Left renal pelvis (tissue), 4 donors: ENCODE data around the gene SSC4D. TPM values are rescaled to one million over a fixed set of nuclear protein-coding genes. Genes with fewer than 3 reads are reported as not detected.

ENCODE experiments used
- DNase-seq, 4 donors: peaks; one replicate each; pipeline ENCODE4 v3.0.0-alpha.2; 2013; ENCODE audit warnings: low read depth in 4 of 4, low spot score in 3 of 4
- polyA plus RNA-seq, 4 donors: library from polyadenylated mRNA; unstranded; fragments of 120-200 nt; gene quantifications; one replicate each; pipeline ENCODE4 v1.2.1, GENCODE V29; 2013; ENCODE audit not compliant: insufficient read length in 4 of 4

SSC4D gene
- polyA plus RNA-seq, 4 donors, result 2.6 to 6.3 (median 3.8) TPM

DNA sequence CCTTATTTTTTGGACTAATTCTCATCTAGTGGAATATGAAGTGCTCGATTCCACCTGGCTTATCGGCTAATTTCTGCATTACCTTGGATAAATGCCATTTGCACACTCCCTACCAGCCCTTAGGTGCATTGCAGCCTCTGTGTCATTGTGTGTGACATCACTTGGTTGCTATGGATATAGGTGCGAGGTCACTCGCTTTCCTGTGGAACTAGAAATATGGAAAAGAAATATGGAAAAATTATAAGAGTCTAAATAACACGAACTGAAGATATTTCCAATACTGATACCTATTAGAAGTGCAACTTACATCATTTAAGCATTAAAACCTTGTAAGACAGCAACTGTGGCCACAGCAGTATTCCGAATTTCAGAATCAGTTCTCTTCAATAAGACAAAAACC is 52.7 kb downstream of the SSC4D start:
- DNase-seq, result no peak

DNA sequence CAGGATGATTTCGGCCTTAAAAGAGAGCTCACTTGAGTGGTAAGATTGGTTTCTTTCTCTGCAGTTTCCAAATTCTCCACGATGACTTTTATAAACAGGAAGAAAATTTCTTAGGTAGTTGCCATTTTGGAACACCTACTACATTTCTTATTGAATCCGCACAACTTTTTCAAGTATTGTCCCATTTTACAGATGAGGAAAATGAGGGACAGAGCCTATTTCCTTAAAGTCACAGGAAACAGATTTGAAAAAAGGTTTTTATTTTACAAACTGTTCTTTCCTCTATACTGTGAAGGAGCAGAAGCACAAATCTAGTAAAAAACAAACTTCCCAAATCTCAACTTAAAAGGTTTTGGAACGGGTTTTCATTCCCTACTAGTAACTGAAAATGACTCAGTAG is 53.4 kb downstream of the SSC4D start:
- no peak for DNase-seq

DNA sequence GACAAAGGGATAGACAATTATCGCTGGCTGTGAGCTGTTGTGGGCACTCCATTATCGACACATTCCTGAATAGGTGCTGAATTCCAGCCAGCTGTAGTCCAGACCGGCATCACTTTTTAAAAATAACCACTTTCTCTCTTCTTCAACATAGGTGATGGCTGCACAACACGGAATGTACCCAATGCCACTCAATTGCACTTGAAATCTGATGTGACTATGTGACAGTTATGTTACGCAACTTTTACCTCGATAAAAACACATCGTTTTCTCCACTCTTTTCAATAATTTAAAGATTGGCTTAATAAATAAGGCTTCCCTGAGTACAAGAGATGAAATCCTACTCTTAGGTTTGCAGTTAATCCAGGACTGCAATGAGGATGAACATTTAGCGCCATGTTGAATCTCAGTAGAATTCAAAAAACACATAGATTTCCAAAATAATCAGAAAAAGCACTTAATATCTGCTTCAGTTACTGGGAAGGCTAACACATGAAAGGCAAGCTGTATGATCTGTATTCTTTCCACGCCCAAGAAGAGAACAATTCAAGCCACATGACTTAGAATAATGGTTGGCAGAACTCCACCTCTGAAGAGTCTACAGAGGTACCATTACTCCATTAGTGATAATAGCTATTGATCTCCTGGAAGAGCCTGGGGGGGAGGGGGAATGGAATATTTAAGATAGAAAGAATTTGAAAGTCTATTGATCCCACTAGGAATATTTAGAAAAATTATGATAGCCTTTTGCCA is 54.3 kb downstream of the SSC4D start:
- no peak for DNase-seq

DNA sequence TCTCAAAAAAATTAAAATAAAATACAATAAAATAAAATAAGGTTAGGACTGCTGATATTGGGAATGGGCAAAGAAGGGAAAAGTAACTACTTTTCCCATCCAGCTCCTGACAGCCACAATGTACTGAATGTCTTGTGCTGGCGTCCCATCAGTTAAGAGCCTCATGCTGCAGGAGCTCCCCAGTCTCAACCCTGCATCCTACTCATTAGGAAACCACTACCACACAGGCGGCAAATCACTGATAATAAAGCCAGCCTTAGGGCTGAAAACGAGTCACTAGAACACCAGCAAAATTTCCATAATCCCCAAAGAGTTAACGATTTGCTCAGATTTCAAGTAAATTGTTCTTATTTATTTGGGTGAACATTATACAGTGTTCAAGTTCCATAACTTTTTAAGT is 55.0 kb downstream of the SSC4D start:
- DNase-seq, result no peak

DNA sequence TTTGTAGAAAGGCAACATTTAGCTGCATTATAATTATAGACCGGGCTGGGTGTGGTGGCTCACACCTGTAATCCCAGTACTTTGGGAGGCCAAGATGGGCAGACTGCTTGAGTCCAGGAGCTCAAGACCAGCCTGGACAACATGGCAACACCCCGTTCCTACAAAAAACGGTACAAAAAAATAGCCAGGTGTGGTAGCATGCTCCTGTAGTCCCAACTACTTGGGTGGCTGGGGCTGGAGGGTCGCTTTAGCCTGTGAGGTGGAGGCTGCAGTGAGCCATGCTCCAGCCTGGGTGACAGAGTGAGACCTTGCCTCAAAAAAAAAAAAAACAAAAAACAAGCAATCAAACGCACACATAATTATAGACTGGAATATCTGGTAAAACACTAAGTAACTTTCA is 55.8 kb downstream of the SSC4D start:
- no peak for DNase-seq

DNA sequence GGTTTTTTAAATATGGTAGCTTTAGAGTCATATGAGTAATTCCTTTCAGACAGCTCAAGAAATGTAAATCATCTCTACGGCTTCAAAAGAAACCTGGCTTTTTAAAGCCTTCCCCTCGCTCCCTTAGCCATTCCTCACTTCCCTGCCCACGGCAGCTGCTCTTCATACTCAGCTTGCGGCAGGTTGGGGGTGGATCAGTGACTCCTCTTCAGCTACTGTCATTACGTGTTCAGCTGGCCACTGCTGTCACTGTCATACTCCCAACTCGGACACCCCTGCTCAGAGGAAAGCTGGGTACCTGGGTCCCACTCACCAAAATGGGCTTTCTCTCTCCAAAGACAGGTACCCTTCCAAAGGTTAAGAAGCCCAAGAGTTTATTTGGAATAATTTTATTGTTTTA is 57.3 kb downstream of the SSC4D start:
- no peak for DNase-seq

DNA sequence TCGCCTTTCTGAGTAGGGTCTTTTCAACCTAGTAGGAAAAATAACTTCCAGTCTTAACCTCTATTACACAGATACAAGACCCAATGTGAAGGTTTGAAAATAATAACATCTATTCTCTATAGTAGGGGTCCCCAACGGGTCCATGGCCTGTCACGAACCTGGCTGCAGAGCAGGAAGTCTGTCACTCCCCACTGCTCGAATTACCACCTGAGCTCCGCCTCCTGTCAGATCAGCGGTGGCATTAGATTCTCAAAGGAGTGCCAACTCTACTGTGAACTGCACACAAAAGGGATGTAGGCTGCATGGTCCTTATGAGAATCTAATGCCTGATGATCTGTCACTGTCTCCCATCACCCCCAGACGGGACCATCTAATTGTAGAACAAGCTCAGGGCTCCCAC is 58.1 kb downstream of the SSC4D start:
- no peak for DNase-seq

DNA sequence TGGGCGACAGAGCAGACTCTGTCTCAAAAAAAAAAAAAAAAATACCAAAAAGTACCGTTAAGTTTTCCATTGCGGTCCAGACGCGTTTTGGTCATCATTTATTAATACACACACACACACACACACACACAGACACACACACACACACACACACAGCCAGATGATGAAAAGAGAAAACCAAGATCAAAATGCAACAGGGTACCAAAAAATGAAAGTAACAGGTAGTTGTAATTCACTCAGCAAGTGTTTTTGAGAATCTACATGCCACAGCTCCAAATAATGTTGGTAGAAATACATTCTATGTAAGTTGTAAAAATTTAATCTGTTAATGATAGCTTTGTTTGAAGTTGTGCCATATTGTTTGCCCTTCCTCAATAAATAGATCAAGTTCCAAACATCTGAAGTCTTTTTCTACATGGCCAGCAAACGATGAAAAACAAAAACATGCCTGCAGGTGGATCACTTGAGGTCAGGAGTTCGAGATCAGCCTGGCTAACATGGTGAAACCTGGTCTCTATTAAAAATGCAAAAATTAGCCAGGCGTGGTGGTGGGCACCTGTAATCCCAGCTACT is 60.1 kb downstream of the SSC4D start:
- no peak for DNase-seq

DNA sequence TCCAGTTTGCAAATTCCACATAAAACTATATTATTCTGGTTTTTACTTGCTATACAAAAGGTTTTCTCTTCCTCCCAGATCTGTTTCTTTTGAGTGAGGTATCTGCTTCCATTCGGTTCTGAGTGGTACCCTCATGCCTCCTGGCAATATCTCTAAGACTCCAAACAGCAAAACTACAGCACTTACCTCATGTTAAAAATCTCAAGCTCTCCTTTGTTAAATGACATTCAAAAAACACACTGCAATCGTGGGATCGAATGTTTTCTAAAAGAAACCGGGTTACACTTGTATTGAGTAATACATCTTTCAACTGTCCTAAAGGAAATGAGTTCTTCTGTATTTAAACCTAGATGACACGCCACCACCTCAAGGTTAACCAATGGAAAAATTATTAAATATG is 61.8 kb downstream of the SSC4D start:
- no peak for DNase-seq

DNA sequence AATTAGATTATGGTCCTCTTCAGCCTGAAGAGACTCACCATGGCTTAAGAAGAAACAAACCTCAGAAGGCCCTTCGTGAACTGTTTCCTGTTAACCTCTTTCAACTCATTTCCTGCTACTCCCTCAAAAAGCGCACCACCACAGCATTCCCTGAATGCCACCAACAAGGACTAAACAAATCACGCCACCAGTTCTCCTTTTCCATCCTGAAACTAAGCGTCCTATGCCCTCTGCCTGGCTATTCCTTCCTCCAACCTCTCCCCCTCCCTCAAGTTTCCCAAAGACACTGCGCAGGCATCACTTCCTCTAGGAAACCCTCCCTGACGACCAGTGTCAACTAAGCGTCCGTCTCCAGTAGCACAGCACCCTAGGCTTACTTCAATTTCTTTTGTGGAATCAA is 62.7 kb downstream of the SSC4D start:
- DNase-seq, result no peak

DNA sequence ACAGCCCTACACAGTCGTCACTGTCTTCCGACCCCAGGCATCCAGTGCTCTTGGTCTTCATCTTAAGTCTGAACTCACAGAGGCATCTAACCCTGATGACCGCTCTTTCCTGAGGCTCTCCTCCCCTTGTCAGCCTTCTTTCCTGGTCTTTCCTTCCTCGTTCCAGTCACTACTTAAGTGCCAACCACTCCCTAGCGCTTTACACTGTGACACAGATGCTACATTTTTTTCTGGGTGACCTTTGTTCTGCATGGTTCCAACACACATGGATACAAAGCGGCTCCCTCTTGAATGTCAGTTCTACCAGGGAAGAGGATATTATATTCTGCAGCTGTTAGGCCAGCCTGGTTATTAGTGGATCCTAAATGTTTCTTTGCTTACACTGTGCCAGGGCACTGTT is 63.4 kb downstream of the SSC4D start:
- no peak for DNase-seq

DNA sequence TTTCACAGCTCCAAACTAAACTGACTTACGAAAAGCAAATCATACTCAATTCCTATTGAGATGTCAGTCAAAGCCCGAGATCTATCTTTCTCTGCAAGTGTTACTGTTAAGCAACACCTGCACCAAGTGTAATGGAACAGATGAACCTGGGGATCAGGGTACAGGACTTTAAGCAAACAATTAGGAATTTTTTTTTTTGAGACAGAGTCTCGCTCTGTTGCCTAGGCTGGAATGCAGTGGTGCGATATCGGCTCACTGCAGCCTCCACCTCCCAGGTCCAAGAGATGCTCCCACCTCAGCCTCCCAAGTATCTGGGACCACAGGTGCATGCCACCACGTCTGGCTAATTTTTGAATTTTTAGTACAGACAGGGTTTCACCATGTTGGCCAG is 65.6 kb downstream of the SSC4D start:
- DNase-seq, result no peak

DNA sequence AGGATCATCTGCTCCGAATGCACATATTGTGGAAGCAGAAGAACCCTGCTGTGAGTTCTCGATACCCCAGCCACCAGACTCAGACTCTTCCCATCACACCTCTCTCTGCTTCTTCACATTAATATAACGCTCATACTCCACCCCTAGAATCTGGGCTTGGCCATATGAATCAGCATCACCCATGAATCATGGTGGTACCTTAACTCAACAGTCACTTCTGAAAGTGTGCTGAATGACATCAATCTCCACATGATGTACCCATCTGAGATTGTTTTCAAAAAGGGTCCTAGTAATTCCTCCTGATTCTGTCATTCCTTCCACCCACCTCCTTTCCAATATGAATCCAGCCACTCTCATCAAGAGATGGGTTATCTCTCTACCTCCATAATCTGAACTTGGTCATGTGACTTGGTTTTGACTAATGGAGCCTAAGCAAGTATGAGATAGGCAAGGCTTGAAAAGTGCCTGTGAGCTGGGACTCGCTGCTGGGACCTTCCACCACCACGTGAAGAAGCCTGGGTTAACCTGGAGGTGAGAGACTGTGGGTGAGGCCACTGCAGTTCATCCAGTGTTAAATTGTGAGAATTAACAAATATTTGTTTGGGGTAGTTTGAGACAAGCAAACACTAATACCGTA is 66.1 kb downstream of the SSC4D start:
- no peak for DNase-seq

DNA sequence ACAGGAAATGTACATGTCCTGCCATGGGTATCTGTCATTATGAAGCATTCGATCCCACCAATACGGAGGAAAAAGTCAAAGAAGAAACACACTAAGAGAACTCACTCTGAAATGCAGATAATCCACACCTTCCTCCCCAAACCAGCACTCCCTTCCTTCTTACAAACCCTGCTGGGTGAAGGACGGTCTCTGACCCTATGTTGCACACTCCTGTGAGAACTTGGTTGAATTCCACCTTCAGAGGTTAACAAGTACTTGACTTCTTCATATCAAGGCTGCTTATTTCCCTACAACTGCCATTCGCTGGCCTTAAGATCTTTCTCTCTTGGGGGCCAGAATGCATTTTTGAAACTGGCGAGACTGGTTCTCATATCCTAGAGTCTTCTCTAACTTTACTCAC is 67.3 kb downstream of the SSC4D start:
- DNase-seq, result no peak

DNA sequence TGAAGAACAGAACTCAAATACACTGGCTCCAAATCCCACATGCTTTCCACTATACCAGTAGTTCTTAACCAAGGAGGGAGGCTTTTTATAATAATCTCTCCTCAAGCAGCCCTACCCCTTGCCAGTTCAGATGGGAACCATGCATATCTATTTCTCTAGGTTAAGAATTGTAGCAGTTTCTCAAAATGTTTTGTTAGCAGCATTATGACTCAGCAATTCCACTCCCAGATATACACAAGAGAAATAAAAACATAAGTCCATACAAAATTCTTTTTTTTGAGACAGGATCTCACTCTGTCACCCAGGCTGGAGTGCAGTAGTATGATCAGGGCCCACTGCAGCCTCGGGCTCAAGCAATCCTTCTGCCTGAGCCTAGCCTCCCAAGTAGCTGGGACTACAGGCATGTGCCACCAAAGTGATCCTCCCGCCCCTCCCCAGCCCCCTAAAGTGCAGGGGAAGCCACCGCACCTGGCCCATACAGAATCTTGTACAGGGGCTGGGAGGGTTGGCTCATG is 68.8 kb downstream of the SSC4D start:
- DNase-seq, result no peak

Other genes with a start within 250 kb of the SSC4D start
- 1 to 10 TPM in 2 of 4 donors, under 1 TPM in 2; 0.14 to 2.2 (median 1.2) TPM for gene SRRM3, start 207.8 kb downstream of the SSC4D start, polyA plus RNA-seq
- gene HSPB1, start 107.0 kb downstream of the SSC4D start, polyA plus RNA-seq, result 100 to 1,000 TPM; 135 to 257 (median 157) TPM
- gene YWHAG, start 50.7 kb downstream of the SSC4D start, polyA plus RNA-seq, result 100 to 1,000 TPM in 3 of 4 donors, 10 to 100 TPM in 1; 99.6 to 138 (median 127) TPM
- gene ZP3, start 15.3 kb upstream of the SSC4D start, polyA plus RNA-seq, result 1 to 10 TPM in 3 of 4 donors, under 1 TPM in 1; 0.85 to 8.8 (median 2.6) TPM
- gene DTX2, start 52.0 kb upstream of the SSC4D start, polyA plus RNA-seq, result 10 to 100 TPM in 1 of 4 donors, 1 to 10 TPM in 3; 6.2 to 11.4 (median 8.4) TPM
- 1 to 10 TPM; 1.3 to 4.7 (median 3.5) TPM for gene UPK3B, start 100.9 kb upstream of the SSC4D start, polyA plus RNA-seq
- gene SPDYE16, start 133.6 kb upstream of the SSC4D start, polyA plus RNA-seq, result 1 to 10 TPM in 3 of 4 donors, under 1 TPM in 1; 0.97 to 3.7 (median 1.8) TPM
- gene POMZP3, start 217.6 kb upstream of the SSC4D start, polyA plus RNA-seq, result 10 to 100 TPM; 11.0 to 20.3 (median 15.6) TPM